Activated CD4-positive, CD25-positive, alpha-beta regulatory T cell treated with anti-CD3 and anti-CD28 coated beads, Interleukin-2, amount 50 U/mL, for 16 hours (primary cell): ENCODE measurements around the gene TNMD.
"Not testable (repeated sequence)": the region's sequence is repeated elsewhere in the genome, so short reads cannot be mapped to it uniquely, and the experiment has no call there.

Experiments used
- DNase-seq: peaks from one replicate; pipeline ENCODE4 v3.0.0-alpha.2; 2020; ENCODE audit warnings: low read depth, low spot score

Gene TNMD

DNA sequence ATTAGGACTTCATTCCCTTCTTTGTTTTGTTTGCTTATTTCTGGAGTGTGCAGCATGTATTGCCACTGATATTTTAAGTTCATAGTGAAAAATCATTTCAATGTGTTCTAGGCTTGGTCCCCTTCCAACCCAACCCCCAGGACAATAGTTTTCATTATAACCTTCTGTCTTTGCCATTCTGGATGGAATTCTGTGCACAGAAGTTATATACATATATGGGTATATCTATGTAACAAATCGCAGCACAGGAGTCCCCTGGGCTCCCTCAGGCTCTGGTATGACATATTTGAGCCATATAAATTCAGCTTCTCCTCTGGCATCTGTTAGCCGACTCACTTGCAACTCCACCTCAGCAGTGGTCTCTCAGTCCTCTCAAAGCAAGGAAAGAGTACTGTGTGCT is at the start of gene TNMD:
TNMD (plus strand) TSS at position 326 of the 400 bp plus-strand sequence. CDS start 83 bp downstream, outside the sequence.
- no peak for DNase-seq

DNA sequence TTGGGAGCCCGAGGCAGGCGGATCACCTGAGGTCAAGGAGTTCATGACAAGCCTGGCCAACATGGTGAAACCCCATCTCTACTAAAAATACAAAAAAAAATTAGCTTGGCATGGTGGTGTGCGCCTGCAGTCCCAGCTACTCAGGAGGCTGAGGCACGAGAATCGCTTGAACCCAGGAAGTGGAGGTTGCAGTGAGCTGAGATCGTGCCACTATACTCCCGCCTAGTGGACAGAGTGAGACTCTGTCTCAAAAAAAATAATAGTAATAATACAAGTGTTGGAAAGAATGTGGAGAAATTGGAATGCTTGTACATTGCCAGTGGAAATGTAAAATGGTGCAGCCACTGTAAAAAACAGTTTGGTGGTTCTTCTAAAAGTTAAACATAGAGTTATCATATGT is 19.2 kb upstream of the TNMD start:
- not testable (repeated sequence) for DNase-seq

DNA sequence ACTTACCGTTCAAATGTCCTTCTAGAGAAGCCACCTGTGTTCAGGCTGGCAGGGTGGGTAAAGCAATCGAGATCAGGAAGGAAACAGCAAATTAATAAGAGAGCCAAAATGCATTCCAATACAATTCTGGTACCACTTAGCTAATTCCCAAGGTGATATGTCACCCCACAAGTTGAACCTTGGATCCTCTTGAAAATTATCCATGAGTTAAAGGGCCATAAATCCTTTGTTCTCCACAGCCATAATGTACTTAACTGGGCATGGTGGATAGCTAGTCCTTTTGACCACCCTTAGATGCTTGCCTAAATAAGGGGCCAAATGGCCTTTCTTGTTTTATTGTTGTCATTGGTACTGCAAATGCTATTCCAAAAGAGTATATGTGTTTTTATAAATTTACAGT is 2.0 kb downstream of the TNMD start:
- no peak for DNase-seq

DNA sequence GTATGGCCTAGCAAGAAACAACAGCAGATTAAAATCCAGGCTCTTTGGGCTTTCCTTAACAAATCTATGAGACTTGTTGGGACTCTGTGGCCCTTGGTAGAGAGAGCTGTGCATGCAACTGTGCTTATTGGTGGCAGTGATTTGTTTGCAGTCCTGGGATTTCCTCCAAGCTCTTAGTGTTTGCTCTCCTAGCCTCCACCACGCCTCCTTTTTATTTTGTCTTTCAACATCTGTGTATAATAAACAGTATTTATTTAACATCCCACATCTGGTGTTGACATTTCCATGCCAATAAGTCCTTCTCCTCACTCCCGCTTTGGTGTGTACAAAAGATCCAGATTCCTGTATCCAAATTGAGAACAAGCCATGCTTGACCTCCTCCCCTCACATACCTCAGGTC is 3.1 kb downstream of the TNMD start:
- no peak for DNase-seq

DNA sequence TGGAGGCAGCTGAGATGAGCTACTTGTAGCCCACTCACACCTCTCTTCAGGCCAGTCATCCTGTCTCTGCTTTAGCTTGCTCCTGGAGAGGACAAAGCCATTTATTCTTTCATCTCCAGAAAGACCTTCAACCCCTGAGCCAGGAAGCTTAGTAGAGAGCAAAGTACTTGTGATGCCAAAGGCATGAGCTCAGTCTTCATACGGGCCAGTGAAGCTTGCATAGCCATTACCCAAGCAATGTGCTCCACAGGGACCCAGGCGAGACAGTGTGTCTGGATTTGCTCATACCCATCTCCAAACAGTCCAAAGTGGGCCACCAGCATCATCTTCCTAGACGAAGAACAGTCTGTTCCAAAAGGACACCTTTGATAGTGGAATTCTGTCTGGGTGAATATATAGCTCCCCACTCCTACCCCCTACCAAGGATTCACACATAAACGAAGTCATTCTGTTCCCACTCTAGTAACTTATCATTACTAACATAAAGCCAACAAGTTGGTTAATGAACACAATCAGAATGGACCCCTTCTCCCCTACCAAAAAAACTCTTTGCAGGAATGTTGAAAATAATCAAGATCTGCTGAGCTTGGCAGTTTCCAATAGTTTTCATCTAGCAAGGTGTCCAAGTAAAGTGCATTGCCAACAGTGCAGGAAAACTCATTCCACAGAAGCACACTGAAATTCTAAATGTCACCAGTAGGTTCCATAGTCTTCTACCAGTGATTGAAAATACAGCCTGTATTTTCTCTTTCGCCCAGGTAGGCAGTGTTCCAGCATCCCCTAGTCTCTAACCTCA is 6.7 kb downstream of the TNMD start:
- DNase-seq, result no peak

DNA sequence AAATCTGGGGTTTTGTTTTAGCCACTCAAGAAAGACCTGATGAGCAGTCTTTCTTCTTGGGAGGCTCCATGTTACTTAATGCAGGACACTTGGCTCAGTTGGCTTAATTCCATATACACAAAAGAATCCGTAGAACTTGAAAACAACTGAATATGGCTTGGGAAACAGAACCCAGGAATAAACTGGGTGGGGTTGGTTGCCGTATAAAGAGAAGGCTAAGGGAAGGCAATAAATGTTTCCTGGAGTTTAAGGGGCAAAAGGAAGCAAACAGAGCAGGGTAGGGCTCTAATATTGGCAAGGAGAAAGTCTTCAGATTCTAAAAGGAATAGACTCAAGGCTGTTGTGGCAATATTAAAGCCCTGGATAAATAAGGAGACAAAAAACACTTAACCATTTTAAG is 8.4 kb downstream of the TNMD start:
- DNase-seq, result no peak

DNA sequence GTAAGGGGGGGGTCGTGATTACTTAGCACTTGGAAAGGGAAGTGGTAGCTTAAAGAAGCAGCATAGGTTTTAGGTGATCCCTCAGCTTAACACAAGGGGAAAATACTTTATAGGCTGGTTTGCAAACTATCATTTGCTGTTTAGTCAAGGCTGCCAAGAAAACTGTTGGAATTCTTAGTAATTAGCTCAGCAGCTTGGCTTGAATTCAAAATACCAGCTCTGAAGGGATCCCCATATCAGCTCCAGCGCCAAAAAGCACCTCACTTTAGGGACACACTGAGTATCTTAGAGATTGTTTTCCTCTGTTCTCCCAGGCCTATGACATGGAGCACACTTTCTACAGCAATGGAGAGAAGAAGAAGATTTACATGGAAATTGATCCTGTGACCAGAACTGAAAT is 8.8 kb downstream of the TNMD start:
- no peak for DNase-seq

DNA sequence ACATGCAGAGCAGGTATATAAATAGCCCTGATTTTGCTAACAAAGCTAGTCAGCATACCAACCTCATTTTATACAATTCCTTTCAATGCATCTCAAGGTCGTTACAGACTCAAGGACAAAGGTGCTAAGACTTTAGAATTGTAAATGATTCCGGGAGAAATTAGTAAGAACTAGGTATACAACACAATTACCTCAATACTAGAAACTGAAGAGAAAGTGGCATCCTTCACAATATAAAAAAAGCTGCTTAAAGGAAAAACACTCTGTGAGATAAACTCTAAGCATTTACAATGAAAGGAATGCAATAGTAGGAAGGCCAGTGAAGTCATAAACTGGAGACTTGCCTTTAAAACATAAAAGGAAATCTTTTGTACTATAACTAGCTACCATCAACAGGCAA is 11.9 kb downstream of the TNMD start:
- DNase-seq, result no peak

DNA sequence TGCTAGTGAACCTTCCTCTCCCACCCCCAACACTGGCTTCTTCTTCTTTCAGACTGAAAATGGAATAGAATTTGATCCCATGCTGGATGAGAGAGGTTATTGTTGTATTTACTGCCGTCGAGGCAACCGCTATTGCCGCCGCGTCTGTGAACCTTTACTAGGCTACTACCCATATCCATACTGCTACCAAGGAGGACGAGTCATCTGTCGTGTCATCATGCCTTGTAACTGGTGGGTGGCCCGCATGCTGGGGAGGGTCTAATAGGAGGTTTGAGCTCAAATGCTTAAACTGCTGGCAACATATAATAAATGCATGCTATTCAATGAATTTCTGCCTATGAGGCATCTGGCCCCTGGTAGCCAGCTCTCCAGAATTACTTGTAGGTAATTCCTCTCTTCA is 14.7 kb downstream of the TNMD start:
- DNase-seq, result no peak

DNA sequence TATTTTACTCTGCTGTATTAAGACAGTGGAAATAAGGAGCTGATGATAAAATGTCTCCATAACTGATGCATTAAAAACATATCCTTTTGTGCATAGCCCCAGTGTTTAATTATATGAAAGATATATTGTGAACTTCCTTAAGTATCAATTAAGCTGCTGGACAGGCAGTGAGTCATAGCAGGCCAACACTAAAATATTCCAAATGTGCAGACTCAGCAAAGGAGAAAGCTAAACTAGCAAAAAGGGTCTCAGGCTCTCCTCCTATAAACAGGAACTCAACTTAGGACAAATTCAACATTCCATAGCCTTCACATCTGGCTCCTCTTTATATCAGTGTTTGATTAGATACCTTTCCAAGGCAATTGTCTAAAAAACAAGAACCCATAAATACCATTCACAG is 15.6 kb downstream of the TNMD start:
- DNase-seq, result no peak

DNA sequence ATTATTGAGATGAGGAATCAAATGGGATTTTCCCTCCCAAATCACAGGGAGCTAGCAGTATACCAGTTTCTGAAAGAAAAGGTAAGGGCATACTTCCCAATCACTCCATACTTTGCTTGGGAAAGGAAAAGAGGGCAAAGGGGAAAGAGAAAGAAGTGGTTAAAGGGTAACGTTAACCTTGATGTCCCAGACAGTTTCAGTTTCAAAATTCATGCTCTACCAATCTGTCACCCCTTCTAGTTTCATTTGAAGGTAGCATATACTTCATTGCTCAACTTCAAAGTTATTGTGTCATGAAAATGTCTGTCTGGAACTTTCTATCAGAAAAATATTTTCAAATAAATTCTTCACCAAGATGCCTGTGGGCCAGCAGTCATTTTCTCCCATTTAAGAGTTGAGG is 16.0 kb downstream of the TNMD start:
- no peak for DNase-seq

DNA sequence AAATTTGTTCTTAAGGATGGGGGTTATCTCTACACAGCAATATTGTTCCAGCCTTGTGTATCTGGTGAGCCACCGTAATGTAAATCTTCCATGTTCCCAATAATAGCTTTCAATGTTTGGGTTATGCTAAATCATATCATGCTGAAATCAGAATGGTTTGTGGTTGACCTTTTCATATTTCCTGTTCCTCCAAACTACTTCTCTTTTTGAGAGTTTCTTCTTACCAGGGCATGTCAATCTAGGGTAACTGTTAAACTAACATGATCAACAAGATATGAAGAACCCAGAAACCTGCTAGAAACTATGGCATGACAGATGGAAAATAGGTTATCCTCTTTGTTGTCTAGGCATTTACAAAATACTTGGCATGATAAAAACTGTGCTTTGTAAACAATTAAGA is 22.0 kb downstream of the TNMD start:
- no peak for DNase-seq

DNA sequence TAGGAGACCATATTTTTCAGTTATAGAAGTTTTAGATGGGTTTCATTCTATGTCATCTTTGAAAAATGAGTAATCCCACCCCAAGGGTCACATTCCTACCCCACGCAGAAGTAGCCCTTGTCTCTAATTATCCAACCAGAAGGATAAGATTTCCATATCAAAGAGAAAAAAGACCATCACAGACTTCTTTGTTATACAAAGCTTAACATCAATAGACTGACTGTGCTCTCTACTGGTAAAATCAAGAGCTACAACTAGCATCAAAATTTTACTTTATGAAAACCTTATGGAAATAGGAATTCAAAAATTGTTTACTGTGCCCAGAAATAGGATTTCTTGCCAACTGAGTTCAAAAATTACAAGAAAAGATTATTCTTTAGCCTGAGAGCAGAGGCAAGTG is 24.9 kb downstream of the TNMD start:
- DNase-seq, result no peak

DNA sequence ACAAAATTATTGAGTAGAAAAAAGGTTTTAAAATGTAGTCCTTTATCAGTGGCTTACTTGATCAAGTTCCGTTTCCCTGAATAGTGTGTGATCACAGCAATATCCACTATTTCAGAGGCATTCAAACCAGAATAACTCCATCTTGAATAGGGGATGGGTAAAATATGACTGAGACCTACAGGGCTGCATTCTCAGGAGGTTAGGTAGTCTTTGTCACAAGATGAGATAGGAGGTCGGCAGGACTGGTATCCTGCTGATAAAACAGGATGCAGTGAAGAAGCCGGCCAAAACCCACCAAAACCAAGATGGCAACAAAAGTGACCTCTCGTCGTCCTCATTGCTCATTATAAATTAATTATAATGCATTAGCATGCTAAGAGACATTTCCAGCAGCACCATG is 27.2 kb downstream of the TNMD start:
- no peak for DNase-seq

DNA sequence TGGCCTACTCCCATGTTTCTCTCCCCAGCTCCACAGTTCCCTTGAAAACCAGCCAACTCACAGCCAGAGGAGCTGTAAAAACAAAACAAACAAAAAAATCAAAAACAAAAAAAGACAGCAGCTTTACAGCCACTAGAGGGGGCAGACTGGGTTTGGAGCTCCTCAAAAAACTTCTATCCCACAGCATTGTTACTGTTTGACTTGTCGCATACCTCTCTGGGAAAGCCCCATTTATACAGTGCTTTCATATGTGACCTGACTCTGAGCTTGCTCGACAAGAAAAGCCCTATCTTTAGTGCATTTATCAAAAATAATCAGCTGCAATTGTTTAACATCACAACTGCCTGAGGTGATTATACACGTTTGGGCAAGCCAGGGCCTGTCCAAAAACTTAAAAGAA is 30.3 kb downstream of the TNMD start:
- DNase-seq, result no peak

DNA sequence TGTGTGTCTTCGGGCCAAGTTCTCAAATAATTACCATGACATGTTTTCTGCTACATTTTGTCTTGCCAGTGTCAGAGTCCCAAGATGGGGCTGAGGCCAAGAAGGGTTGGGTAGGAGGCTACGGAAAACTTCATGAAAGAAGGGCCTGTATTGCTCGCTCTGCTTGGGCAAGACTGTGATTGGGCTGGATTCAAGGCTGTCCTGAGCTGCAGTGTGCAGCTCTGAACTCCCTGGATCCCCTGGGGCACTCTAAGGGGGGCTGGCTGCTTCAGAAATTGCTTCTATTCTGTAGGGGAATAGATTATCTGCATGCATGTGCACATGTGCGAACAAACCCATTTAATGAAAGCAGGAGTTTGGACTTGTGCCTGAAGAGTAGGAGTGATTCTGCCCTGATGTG is 38.3 kb downstream of the TNMD start:
- DNase-seq, result no peak

DNA sequence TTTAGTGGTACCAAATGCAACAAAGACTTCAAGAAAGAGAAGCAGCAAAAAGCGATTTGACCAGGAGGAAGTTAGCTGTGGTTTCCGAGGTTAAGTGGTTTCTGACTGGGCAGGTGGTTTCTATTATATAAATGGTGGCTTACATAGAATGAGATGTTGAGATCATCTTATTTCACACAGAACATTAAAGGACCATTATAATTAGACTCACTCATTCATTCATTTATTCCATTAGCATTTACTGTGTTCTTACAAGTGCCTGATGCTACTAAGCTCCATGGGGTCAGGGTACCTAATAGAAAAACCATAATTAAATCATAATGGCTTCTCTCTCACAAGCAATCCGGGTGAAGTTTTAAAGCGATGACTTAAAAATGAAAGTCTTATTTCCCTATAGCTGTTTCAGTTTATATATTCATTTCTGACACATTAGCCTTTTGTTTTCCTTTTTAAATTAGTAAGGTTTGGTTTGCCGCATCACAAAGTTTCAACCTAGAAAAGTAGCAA is 41.3 kb downstream of the TNMD start:
- DNase-seq, result no peak

DNA sequence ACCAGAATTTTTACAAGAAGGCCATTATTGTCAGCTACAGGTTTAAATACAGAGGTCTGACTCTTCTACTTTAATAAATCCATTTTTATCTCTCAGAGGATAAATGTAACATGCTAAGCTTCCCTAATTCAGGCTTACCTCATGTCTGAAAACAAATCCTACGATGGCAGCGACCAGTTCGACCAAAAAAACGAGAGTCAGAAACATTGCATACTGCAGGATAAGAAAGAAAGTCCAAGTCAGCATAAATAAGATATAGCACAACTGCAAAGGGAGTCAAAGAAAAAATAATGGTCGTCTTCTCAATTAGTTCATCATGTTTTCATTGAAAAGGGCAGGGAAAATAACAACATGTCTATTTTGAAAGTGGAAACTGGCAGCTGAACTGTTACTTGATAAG is 50.3 kb downstream of the TNMD start:
- DNase-seq, result no peak

DNA sequence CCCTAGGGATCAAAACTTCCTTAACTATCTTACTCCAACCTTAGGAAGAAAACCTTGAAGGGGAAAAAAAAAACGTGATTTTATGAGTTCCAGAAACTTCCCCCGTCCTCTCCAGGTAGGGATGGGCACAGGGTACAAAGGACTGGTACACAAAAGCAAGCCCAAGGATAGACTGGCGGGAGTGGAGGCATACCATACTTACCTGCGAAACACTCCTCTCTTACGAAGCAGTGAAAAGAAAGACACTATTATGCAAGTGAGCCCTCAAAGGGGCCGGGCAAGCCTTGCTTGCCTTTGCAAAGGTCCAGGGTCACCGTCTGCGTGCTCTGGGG is 51.2 kb downstream of the TNMD start:
- no peak for DNase-seq

DNA sequence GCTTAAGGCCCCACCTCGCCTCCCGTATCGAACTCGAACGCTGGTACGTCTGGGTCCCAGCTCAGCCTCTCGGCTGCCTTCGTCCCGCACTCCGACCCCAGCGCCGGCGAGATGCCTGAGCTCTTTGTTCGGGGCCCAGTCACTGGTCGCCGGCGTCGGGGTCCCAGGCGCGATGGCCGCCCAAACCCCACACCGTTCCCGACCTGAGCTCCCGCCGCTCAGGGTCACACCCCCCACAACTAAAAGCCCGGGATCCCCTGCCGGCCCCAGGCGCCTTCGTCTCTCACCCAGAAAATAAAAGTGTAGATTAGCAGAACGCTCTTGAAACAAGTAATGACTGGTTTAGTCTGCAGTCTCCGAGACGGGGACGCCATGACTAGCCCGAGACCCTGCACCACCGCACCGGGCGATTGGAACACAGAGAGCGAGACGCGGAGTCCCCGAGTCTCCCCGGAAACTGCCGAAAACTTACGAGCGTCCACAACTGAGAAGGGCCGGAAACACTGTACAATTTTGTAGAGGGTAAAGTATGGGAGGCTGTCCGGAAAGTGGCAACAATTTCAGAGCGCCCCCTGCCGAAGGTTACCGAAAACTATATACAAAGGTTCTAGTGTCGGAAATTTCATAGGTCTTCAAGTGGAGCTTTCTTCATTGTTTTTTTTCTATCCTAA is 51.7 kb downstream of the TNMD start, which contains the start of gene TSPAN6:
TSPAN6 (minus strand) TSS at position 486 of the 671 bp plus-strand sequence; CDS start at position 374, 112 bp downstream.
- DNase-seq, result peak; percentile 31

DNA sequence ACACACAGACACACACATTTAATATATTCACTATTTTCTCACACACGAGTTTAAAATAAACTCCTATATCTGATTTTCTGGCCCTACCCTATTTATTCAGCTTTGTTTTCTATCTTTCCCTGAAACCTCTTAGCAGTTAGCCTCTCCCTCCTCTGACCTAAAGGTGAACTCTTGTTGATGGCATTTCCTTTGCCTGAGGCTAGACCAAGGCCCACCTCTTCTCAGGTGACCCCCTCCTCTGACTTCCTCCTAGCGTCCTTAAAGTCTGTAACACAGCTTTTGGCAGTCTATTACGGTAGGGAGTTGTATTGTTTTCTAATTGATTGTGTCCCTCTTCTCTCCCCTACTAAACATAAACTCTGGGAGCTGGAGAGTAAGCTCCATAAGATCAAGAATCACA is 57.6 kb downstream of the TNMD start:
- DNase-seq, result no peak

DNA sequence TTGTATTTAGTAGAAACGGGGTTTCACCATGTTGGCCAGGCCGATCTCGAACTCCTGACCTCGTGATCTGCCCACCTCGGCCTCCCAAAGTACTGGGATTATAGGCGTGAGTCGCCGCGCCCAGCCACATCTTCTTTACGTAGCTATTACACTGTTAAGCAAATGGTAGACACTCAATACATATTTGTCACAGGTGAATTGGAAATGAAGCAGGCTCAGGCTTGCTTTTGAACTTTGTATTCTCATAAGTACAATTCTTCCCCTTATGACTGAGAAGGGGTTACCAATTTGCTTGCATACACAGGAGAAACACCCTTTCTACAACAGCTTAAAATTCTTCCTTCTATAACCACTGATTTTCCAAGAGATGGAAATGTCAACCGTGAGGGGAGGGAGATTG is 58.5 kb downstream of the TNMD start:
- DNase-seq, result no peak
